Activated naive CD8-positive, alpha-beta T cell treated with anti-CD3 and anti-CD28 coated beads for 36 hours (primary cell): ENCODE results near the gene TMEM170B. TPM values are rescaled to one million over a fixed set of nuclear protein-coding genes. Genes with fewer than 3 reads are reported as not detected.

Experiments used
- DNase-seq: peaks from one replicate; pipeline ENCODE4 v3.0.0; 2021
- H3K27ac Mint-ChIP-seq: one replicate; pipeline ENCODE4 v1.8.0; 2022; ENCODE audit warnings: mild to moderate bottlenecking, moderate library complexity, mixed read lengths
- H3K27me3 Mint-ChIP-seq: one replicate; pipeline ENCODE4 v1.8.0; 2022; ENCODE audit warnings: mild to moderate bottlenecking, mixed read lengths
- H3K36me3 Mint-ChIP-seq: one replicate; pipeline ENCODE4 v1.8.0; 2021; ENCODE audit warnings: mild to moderate bottlenecking, mixed read lengths
- H3K4me1 Mint-ChIP-seq: one replicate; pipeline ENCODE4 v1.8.0; 2021; ENCODE audit warnings: mixed read lengths
- H3K4me3 Mint-ChIP-seq: one replicate; pipeline ENCODE4 v1.8.0; 2022; ENCODE audit warnings: mild to moderate bottlenecking, moderate library complexity, mixed read lengths
- H3K9me3 Mint-ChIP-seq: one replicate; pipeline ENCODE4 v1.8.0; 2022; ENCODE audit warnings: mixed read lengths
- total RNA-seq, 2 experiments: library from RNA; stranded (reverse); gene quantifications; one replicate each; pipeline ENCODE4 v1.2.3, GENCODE V29; 2021

The TMEM170B gene
- total RNA-seq, 2 experiments from 2014 or later = 2.0 to 2.2 TPM

GRCh38 chr6:11515763-11516162 is 21.8 kb upstream of the TMEM170B start:
- Mint-ChIP-seq H3K27me3 (peaks cover 18% of the 10 kb centered on the region), H3K9me3 (peaks cover 7% of the 10 kb centered on the region), H3K36me3 (no peaks in the 10 kb centered on the region), H3K4me1 (peaks cover 7% of the 10 kb centered on the region), H3K4me3 (no peak overlapping the region), H3K27ac (no peak overlapping the region)
- no peak for DNase-seq

- Mint-ChIP-seq H3K4me3 (no peak overlapping the region), H3K27ac (no peak overlapping the region), H3K36me3 (no peaks in the 10 kb centered on the region), H3K4me1 (peaks cover 3% of the 10 kb centered on the region), H3K27me3 (peaks cover 6% of the 10 kb centered on the region), H3K9me3 (peaks cover 2% of the 10 kb centered on the region)
- no peak for DNase-seq
Measured at GRCh38 chr6:11522812-11523605, 14.5 kb upstream of the TMEM170B start.

DNA sequence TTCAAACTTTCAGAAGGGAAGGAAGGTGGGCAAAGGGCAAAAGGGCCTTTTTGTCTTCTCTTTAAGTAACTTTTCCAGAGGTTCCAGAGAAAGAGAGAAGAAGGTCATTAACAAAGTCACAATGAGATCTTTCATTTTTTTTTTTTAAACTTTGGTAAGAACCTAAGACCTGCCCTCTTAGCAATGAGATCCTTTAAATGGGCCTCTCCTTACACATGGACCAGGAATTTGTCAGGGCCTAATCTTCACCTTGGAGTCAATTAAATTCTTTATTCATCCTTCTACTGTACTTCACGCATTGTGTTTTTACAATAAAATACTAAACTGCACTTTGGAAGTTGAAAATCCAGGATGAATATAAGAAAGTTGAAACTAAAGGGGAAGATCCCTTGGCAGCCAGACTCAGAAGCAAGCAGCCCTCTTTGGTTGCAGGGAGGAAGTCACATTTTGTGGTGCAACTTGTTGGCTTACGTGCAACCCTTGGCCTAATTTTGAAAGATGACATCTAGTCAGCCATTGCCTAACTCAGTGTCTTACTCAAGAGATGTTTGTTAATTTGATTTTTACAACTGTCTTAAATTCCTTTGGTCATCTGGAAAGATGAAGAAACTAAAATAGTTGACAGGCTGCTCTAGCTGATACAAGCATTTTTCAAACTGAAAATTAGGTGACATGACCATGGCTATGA is 11.9 kb upstream of the TMEM170B start:
- Mint-ChIP-seq H3K27ac (no peak overlapping the region), H3K36me3 (no peaks in the 10 kb centered on the region), H3K9me3 (no peaks in the 10 kb centered on the region), H3K27me3 (peaks cover 16% of the 10 kb centered on the region), H3K4me3 (no peak overlapping the region), H3K4me1 (no peaks in the 10 kb centered on the region)
- no peak for DNase-seq

GRCh38 chr6:11526156-11526505 is 11.4 kb upstream of the TMEM170B start:
- no peak overlapping the region for H3K27ac Mint-ChIP-seq
- H3K27me3 Mint-ChIP-seq = peaks cover 13% of the 10 kb centered on the region
- H3K9me3 Mint-ChIP-seq = no peaks in the 10 kb centered on the region
- H3K36me3 Mint-ChIP-seq = no peaks in the 10 kb centered on the region
- DNase-seq = no peak
- no peak overlapping the region for H3K4me3 Mint-ChIP-seq
- no peaks in the 10 kb centered on the region for H3K4me1 Mint-ChIP-seq

GRCh38 chr6:11527274-11527870 is 10.2 kb upstream of the TMEM170B start:
- H3K27ac Mint-ChIP-seq = no peak overlapping the region

GRCh38 chr6:11528996-11529395 is 8.6 kb upstream of the TMEM170B start:
- H3K36me3 Mint-ChIP-seq = no peaks in the 10 kb centered on the region
- no peak overlapping the region for H3K4me3 Mint-ChIP-seq
- peaks cover 23% of the 10 kb centered on the region for H3K27me3 Mint-ChIP-seq
- H3K9me3 Mint-ChIP-seq = no peaks in the 10 kb centered on the region
- no peaks in the 10 kb centered on the region for H3K4me1 Mint-ChIP-seq
- DNase-seq = no peak
- H3K27ac Mint-ChIP-seq = no peak overlapping the region

More at GRCh38 chr6:11527274-11527870, 10.2 kb upstream of the TMEM170B start:
- no peak for DNase-seq
- Mint-ChIP-seq H3K4me3 (no peak overlapping the region), H3K4me1 (no peaks in the 10 kb centered on the region), H3K9me3 (no peaks in the 10 kb centered on the region), H3K27me3 (peaks cover 13% of the 10 kb centered on the region), H3K36me3 (no peaks in the 10 kb centered on the region)

- H3K27me3 Mint-ChIP-seq = peaks cover 33% of the 10 kb centered on the region
- no peak overlapping the region for H3K4me3 Mint-ChIP-seq
- peaks cover 7% of the 10 kb centered on the region for H3K4me1 Mint-ChIP-seq
- no peaks in the 10 kb centered on the region for H3K36me3 Mint-ChIP-seq
- no peak for DNase-seq
- no peaks in the 10 kb centered on the region for H3K9me3 Mint-ChIP-seq
- H3K27ac Mint-ChIP-seq = no peak overlapping the region
Measured at GRCh38 chr6:11532097-11532496, 5.5 kb upstream of the TMEM170B start.

DNA sequence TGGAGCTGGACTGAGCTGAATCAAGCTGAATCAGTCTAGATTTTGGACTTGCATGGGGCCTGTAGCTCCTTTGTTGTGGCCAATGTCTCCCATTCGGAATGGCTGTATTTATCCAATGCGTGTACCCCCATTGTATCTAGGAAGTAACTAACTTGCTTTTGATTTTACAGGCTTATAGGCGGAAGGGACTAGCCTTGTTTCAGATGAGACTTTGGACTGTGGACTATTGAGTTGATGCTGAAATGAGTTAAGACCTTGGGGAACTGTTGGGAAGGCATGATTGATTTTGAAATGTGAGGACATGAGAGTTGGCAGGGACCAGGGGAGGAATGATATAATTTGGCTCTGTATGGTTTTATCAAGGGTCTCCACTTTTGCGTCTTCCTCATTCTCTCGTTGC is 3.0 kb upstream of the TMEM170B start:
- no peak overlapping the region for H3K4me3 Mint-ChIP-seq
- no peak for DNase-seq

DNA sequence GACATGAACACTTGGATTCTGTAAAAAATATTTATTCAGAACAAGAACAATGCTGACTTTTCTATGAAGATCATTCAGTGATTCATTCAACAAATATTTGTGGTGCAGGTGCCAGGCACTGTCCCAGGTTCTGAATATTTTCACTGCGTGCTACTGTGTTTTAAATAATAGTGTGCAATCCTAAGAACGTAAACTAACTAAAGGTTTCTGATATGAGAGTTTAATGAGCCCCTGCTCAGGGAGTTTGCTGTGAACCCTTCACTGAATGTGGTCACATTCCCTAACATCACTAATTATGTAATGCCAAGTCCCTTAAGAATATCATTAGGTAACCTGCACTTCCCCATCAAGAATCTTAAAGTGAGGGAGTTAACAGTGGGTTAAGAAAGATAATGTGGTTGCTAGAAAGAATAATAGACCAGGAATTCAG is 1.7 kb upstream of the TMEM170B start:
- Mint-ChIP-seq H3K4me1 (peaks cover 14% of the 10 kb centered on the region), H3K9me3 (no peaks in the 10 kb centered on the region), H3K27ac (no peak overlapping the region), H3K4me3 (no peak overlapping the region), H3K27me3 (peaks cover 20% of the 10 kb centered on the region), H3K36me3 (no peaks in the 10 kb centered on the region)
- no peak for DNase-seq

More for the DNA sequence above, 3.0 kb upstream of the TMEM170B start:
- Mint-ChIP-seq H3K27me3 (peaks cover 21% of the 10 kb centered on the region), H3K4me1 (peaks cover 13% of the 10 kb centered on the region), H3K9me3 (no peaks in the 10 kb centered on the region), H3K36me3 (no peaks in the 10 kb centered on the region), H3K27ac (no peak overlapping the region)

DNA sequence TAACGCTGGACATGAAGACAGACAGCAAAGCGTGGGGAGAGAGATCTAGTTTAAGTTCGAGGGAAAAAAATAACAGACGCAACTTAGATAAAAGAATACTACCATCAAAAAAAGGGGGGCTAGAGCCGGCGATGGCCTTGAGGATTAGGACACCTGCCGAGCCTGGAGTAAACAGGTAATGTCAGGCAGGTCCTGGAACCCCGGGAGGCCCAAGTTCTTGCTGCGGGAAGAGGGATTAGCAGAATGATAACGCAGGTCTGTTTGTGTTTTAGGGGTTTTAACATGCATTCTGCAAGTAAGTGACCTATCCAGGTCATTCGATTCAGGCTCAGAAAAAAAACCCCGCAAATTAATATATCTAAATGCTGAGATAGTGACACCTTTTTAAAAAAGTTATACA is 754 bp upstream of the TMEM170B start:
- peaks cover 20% of the 10 kb centered on the region for H3K27me3 Mint-ChIP-seq

GRCh38 chr6:11538052-11538818 is 686 bp downstream of the TMEM170B start:
- Mint-ChIP-seq H3K27me3 (peaks cover 18% of the 10 kb centered on the region), H3K27ac (peak overlapping the region; percentile 45)

More for the DNA sequence above, 754 bp upstream of the TMEM170B start:
- Mint-ChIP-seq H3K27ac (peak overlapping the region; percentile 56), H3K36me3 (no peaks in the 10 kb centered on the region), H3K9me3 (no peaks in the 10 kb centered on the region), H3K4me3 (peak overlapping the region; percentile 81), H3K4me1 (peaks cover 14% of the 10 kb centered on the region)
- DNase-seq = no peak

DNA sequence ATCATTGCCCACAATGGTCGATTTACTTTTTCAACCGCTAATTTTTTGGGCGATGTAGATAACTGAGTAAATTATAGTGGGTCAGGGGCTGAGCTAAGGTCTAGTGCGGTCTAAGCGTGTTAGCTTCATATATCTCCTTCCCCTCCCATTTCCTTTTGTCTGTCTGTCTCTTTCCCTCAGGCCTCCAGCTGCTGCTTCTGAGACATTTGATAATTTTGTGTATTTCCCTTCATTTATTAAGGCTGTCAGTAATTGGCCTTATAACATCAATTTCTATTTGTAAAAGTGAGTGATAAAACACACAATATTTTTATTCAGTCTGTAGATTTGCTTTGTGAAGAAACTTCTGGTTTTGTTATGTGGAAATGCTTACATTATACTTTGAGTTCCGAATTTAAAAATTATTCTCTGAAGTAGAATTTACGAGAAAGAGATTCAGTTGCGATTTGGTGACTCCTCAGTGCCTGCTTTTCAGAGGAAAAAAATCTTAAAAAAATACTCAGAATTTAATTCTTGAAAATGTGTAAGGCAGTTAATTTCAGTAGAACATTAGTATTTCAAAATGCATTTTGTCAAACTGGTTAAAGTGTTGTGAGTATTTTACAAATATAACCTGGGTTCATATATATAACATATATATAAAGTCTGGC is 1.4 kb downstream of the TMEM170B start:
- no peak for DNase-seq
- peaks cover 14% of the 10 kb centered on the region for H3K4me1 Mint-ChIP-seq
- H3K27me3 Mint-ChIP-seq = peaks cover 10% of the 10 kb centered on the region
- H3K27ac Mint-ChIP-seq = no peak overlapping the region
- no peaks in the 10 kb centered on the region for H3K9me3 Mint-ChIP-seq
- H3K4me3 Mint-ChIP-seq = peak overlapping the region; percentile 77
- H3K36me3 Mint-ChIP-seq = no peaks in the 10 kb centered on the region

More at GRCh38 chr6:11538052-11538818, 686 bp downstream of the TMEM170B start:
- H3K4me1 Mint-ChIP-seq = peaks cover 14% of the 10 kb centered on the region
- H3K9me3 Mint-ChIP-seq = no peaks in the 10 kb centered on the region
- no peaks in the 10 kb centered on the region for H3K36me3 Mint-ChIP-seq
- DNase-seq = peak; percentile 36
- H3K4me3 Mint-ChIP-seq = peak overlapping the region; percentile 77

GRCh38 chr6:11542863-11543262 is 5.3 kb downstream of the TMEM170B start:
- Mint-ChIP-seq H3K36me3 (no peaks in the 10 kb centered on the region), H3K27ac (no peak overlapping the region), H3K4me1 (peaks cover 7% of the 10 kb centered on the region), H3K9me3 (no peaks in the 10 kb centered on the region), H3K4me3 (no peak overlapping the region), H3K27me3 (no peaks in the 10 kb centered on the region)
- DNase-seq = no peak

DNA sequence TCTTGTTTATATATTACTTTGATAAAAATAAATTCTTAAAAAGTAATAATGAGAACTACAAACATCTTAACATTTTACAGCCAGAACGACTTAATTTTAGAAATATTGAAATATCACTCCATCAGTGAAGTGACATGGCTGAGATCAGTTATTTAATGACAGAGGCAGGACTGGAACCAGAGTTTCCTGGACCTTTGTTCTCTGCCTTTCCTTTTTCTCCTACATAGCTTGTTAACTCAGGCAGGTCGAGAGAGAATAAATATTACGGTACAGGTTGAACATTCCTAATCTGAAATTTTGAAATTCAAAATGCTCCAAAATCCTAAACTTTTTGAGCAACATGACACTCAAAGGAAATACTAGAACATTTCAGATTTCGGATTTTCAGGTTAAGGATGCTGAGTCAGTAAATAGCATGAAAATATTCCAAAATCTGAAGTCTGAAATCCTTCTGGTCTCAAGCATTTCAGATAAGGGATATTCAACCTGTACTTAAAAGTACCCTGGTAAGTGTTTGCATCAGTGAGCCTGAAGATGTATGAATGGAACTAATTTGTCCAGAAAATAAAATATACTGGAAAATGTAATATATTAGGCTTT is 6.5 kb downstream of the TMEM170B start:
- Mint-ChIP-seq H3K4me3 (no peak overlapping the region), H3K27me3 (no peaks in the 10 kb centered on the region), H3K9me3 (peaks cover 1% of the 10 kb centered on the region), H3K27ac (no peak overlapping the region), H3K4me1 (peaks cover 2% of the 10 kb centered on the region), H3K36me3 (no peaks in the 10 kb centered on the region)
- DNase-seq = no peak
